Measurements from ENCODE around the gene DBI. TPM values are rescaled to one million over a fixed set of nuclear protein-coding genes. Genes with fewer than 3 reads are reported as not detected.
A peak's percentile ranks its signal among the peaks of the same experiment; 100 is the strongest.

DBI gene
- total and polyA plus RNA-seq, 2 of the 8 experiments (the other 6 are each of a cell fraction or from before 2014, with no cell fraction given) = 180 to 212 TPM

- Histone ChIP-seq H2BK5ac (ENCODE audit: low read depth, low read length) (peak overlapping the region; percentile 47; the same call in 1 of the 2 replicates), H3K4me3 (ENCODE audit: extremely low read depth in 1 of 4, insufficient read depth in 2 of 4, low read depth in 3 of 4, low read length in 4 of 4) (no peak overlapping the region), H2AFZ (ENCODE audit: low read length) (peak overlapping the region; percentile 28), H3K4me2 (ENCODE audit: insufficient read depth in 1 of 2, low read depth in 2 of 2, low read length in 2 of 2) (peak overlapping the region in 1 of 2 experiments; percentile 15; a peak in 1 of 4 replicates), H2BK15ac (ENCODE audit: low read length) (no peak overlapping the region), H3K14ac (ENCODE audit: insufficient read length) (no peak overlapping the region), H3K4ac (replicated peaks; ENCODE audit: insufficient read length, low read depth, low read length) (no peak overlapping the region), H3K27me3 (replicated peaks in 1 of 4; ENCODE audit: control insufficient read depth in 3 of 4, extremely low read depth in 1 of 4, insufficient read depth in 3 of 4, low read length in 3 of 4) (no peaks in the 10 kb centered on the region), H2BK12ac (ENCODE audit: low read depth, low read length) (no peak overlapping the region), H4K8ac (ENCODE audit: extremely low read depth, insufficient read depth, low read length) (no peak overlapping the region), H4K20me1 (replicated peaks in 1 of 2; ENCODE audit: control insufficient read depth in 1 of 2, insufficient read depth in 2 of 2, low read length in 2 of 2) (no peaks in the 10 kb centered on the region), H3K23ac (ENCODE audit: insufficient read length) (no peak overlapping the region), H3K23me2 (ENCODE audit: low read depth, low read length) (no peaks in the 10 kb centered on the region), H3K79me2 (ENCODE audit: control insufficient read depth in 1 of 2, insufficient read depth in 2 of 2, low read length in 2 of 2) (no peaks in the 10 kb centered on the region), H3K9ac (replicated peaks in 1 of 4; ENCODE audit: extremely low read depth in 1 of 4, low read depth in 3 of 4, low read length in 3 of 4) (no peak overlapping the region), H3K36me3 (ENCODE audit: control insufficient read depth in 2 of 4, insufficient read depth in 4 of 4, low read length in 3 of 4) (no peaks in the 10 kb centered on the region), H2AK5ac (ENCODE audit: low read depth, low read length) (no peak overlapping the region), H3K4me1 (replicated peaks in 1 of 4; ENCODE audit: control insufficient read depth in 3 of 4, insufficient read depth in 4 of 4, low read length in 3 of 4) (peaks cover 0 to 8% (median 3%) of the 10 kb centered on the region in 4 experiments; a peak in 4 of 7 replicates), H4K5ac (ENCODE audit: insufficient read length, low read depth, low read length) (no peak overlapping the region), H3K56ac (replicated peaks; ENCODE audit: insufficient read length, low read depth, low read length) (no peak overlapping the region), H2BK20ac (ENCODE audit: low read length) (no peak overlapping the region), H3K9me3 (ENCODE audit: insufficient read depth in 2 of 2, low read depth in 1 of 2, low read length in 1 of 2) (no peaks in the 10 kb centered on the region), H4K91ac (replicated peaks; ENCODE audit: insufficient read length, low read length) (no peak overlapping the region), H3K79me1 (ENCODE audit: low read depth, low read length) (no peaks in the 10 kb centered on the region), H3K27ac (ENCODE audit: low read depth, low read length) (no peak overlapping the region), H3K18ac (ENCODE audit: extremely low read depth, low read length) (no peak overlapping the region), H2BK120ac (replicated peaks; ENCODE audit: low read depth, low read length) (no peak overlapping the region)
- 65% methylated on average over 4 of the region's 4 CpGs; no CpG with 5 or more reads in 1 of the 2 experiments for WGBS, 2 experiments (ENCODE audit: extremely low coverage in 1 of 2, insufficient coverage in 1 of 2, insufficient read length in 1 of 2, insufficient replicate concordance in 2 of 2, low coverage in 1 of 2, low lambda C conversion rate in 2 of 2, missing lambda C conversion rate in 1 of 2)
- ChIA-PET CTCF (ENCODE audit: partially characterized antibody) (interaction anchor here (0.7 to 2.4 kb wide), 19 partner anchors 10 to 514 kb away, joined by 3 to 10 read pairs (median 4); partner anchors contain the start of genes C2orf76 and DBI), POLR2A (ENCODE audit: partially characterized antibody) (interaction anchor here (1.0 to 4.1 kb wide), 2 partner anchors 14 to 23 kb away, joined by 5 to 35 read pairs; partner anchors contain the start of genes C2orf76 and DBI)
- peak; percentile 81 for FAIRE-seq
- no peak for DNase-seq (ENCODE audit: low read depth in 1 of 2, low spot score in 2 of 2)
- TF ChIP-seq TCF12 (IDR thresholded peaks at IDR 0.05; ENCODE audit: low read depth, low read length) = no peak
- TF ChIP-seq MAFK (IDR thresholded peaks at IDR 0.05; ENCODE audit: low read depth, low read length) = no peak
- no peak for TF ChIP-seq USF2 (IDR thresholded peaks at IDR 0.05; ENCODE audit: low read length)
- TF ChIP-seq SAP30 (IDR thresholded peaks at IDR 0.05; ENCODE audit: insufficient read depth, insufficient replicate concordance, low read length) = no peak
- TF ChIP-seq CEBPB (IDR thresholded peaks at IDR 0.05; ENCODE audit: low read depth, low read length) = no peak
- TF ChIP-seq RAD21 (IDR thresholded peaks at IDR 0.05 in 1 of 2, conservative IDR thresholded peaks at IDR 0.05 in 1 of 2; ENCODE audit: low read depth in 2 of 2, low read length in 2 of 2) = peak in 1 of 2 experiments; percentile 15; a peak in 1 of 4 replicates
- TF ChIP-seq KDM1A (IDR thresholded peaks at IDR 0.05; ENCODE audit: borderline replicate concordance, low read length) = no peak
- no peak for TF ChIP-seq POLR2A (IDR thresholded peaks at IDR 0.05; ENCODE audit: control extremely low read depth in 1 of 2, low read depth in 2 of 2, low read length in 2 of 2)
These were observed 16.3 kb upstream of the DBI start for GRCh38 chr2:119350311-119350998.
